Fibroblast of skin of back (primary cell): ENCODE results near the gene GRK5.

ENCODE experiments used
- DNase-seq: peaks from one replicate; pipeline ENCODE4 v3.0.0-alpha.2; 2013

The GRK5 gene

GRCh38 chr10:119198438-119198837 is 8.9 kb upstream of the GRK5 start:
- no peak for DNase-seq

- DNase-seq, result peak; percentile 77
Measured at GRCh38 chr10:119199231-119199992, 8.0 kb upstream of the GRK5 start.

GRCh38 chr10:119201233-119201632 is 6.1 kb upstream of the GRK5 start:
- no peak for DNase-seq

GRCh38 chr10:119203006-119203405 is 4.4 kb upstream of the GRK5 start:
- DNase-seq, result peak; percentile 68

GRCh38 chr10:119205894-119206602 is 1.3 kb upstream of the GRK5 start:
- DNase-seq, result peak; percentile 61

- DNase-seq, result peak; percentile 71
Measured at GRCh38 chr10:119206603-119207365, 587 bp upstream of the GRK5 start.

- peak; percentile 62 for DNase-seq
Measured at GRCh38 chr10:119207713-119208552, 562 bp downstream of the GRK5 start.

- peak; percentile 55 for DNase-seq
Measured at GRCh38 chr10:119208553-119208940, 1.2 kb downstream of the GRK5 start.

- peak; percentile 67 for DNase-seq
Measured at GRCh38 chr10:119209035-119209735, 1.8 kb downstream of the GRK5 start.

GRCh38 chr10:119209736-119210355 is 2.5 kb downstream of the GRK5 start:
- peak; percentile 58 for DNase-seq

GRCh38 chr10:119210633-119211032 is 3.3 kb downstream of the GRK5 start:
- DNase-seq, result no peak

- DNase-seq, result peak; percentile 82
Measured at GRCh38 chr10:119211176-119211575, 3.8 kb downstream of the GRK5 start.

GRCh38 chr10:119211625-119212441 is 4.5 kb downstream of the GRK5 start:
- DNase-seq, result no peak

GRCh38 chr10:119215371-119215770 is 8.0 kb downstream of the GRK5 start:
- DNase-seq, result no peak

- no peak for DNase-seq
Measured at GRCh38 chr10:119216127-119216526, 8.8 kb downstream of the GRK5 start.

- DNase-seq, result no peak
Measured at GRCh38 chr10:119217401-119217800, 10.0 kb downstream of the GRK5 start.

GRCh38 chr10:119217991-119218490 is 10.7 kb downstream of the GRK5 start:
- no peak for DNase-seq

GRCh38 chr10:119219871-119220270 is 12.5 kb downstream of the GRK5 start:
- no peak for DNase-seq

GRCh38 chr10:119221201-119221600 is 13.8 kb downstream of the GRK5 start:
- peak; percentile 50 for DNase-seq

GRCh38 chr10:119221666-119222065 is 14.3 kb downstream of the GRK5 start:
- DNase-seq, result no peak
